K562 (cell line): ENCODE measurements around the gene OPA3. TPM values are rescaled to one million over a fixed set of nuclear protein-coding genes. Genes with fewer than 3 reads are reported as not detected.

Experiments
- BACH1 ChIP-seq: fragments of 200-800 bp; sonication (Bioruptor generic); IDR thresholded peaks from 2 replicates; pipeline ENCODE4 v1.6.1; 2016; ENCODE audit warnings: missing genetic modification characterization, missing compliant biosample characterization
- CHCHD3 ChIP-seq: fragments of 250-450 bp; sonication (Bioruptor Pico); IDR thresholded peaks from 2 replicates; pipeline ENCODE4 v2.1.2; 2022; ENCODE audit warnings: mild to moderate bottlenecking
- CHD1 ChIP-seq: fragments of 200-600 bp; sonication (generic); IDR thresholded peaks from one replicate; pipeline ENCODE4 v1.6.1; 2012; ENCODE audit warnings: mild to moderate bottlenecking, moderate library complexity, low read length, inconsistent platforms
- CXXC5 ChIP-seq: fragments of 250-450 bp; sonication (Bioruptor Pico); IDR thresholded peaks from 2 replicates; pipeline ENCODE4 v1.8.0; 2022; ENCODE audit warnings: inconsistent platforms, mild to moderate bottlenecking, moderate library complexity
- GMEB1 ChIP-seq: fragments of 250-450 bp; sonication (Bioruptor Pico); IDR thresholded peaks from 2 replicates; pipeline ENCODE4 v1.4.0; 2020; ENCODE audit warnings: mild to moderate bottlenecking
- GTF2B ChIP-seq: IDR thresholded peaks from 2 replicates; pipeline ENCODE4 v1.6.1; 2011; ENCODE audit not compliant: insufficient read length; ENCODE audit errors: extremely low read depth
- HDGF ChIP-seq: fragments of 450-650 bp; IDR thresholded peaks from 2 replicates; pipeline ENCODE4 v1.6.1; 2016
- POU5F1 ChIP-seq: fragments of 150-350 bp; IDR thresholded peaks from 2 replicates; pipeline ENCODE4 v1.6.1; 2014; ENCODE audit warnings: borderline replicate concordance, low read length, low read depth, mild to moderate bottlenecking; ENCODE audit not compliant: partially characterized antibody
- SIRT6 ChIP-seq: IDR thresholded peaks from one replicate; pipeline ENCODE4 v1.6.1; 2012; ENCODE audit warnings: low read depth, mild to moderate bottlenecking, control low read depth, inconsistent platforms, low read length, moderate library complexity
- SMAD1 ChIP-seq: fragments of 150-350 bp; IDR thresholded peaks from 2 replicates; pipeline ENCODE4 v1.6.1; 2014; ENCODE audit warnings: low read length, low read depth; ENCODE audit not compliant: partially characterized antibody
- SMAD3 ChIP-seq: fragments of 450-650 bp; formaldehyde crosslinking; conservative IDR thresholded peaks from 2 replicates; pipeline ENCODE4 v1.4.0; 2020; ENCODE audit warnings: mild to moderate bottlenecking
- SPI1 ChIP-seq: IDR thresholded peaks from 2 replicates; pipeline ENCODE4 v1.6.1; 2011; ENCODE audit warnings: low read depth, low read length, control low read depth, borderline replicate concordance
- THRAP3 ChIP-seq: fragments of 450-650 bp; IDR thresholded peaks from 2 replicates; pipeline ENCODE4 v1.6.1; 2016; ENCODE audit warnings: mild to moderate bottlenecking, inconsistent platforms, borderline replicate concordance
- ZBTB43 ChIP-seq: sonication (generic); formaldehyde crosslinking; IDR thresholded peaks from 2 replicates; pipeline ENCODE4 v1.8.0; 2023; ENCODE audit warnings: mild to moderate bottlenecking, missing genetic modification reagents
- ZNF311 ChIP-seq: fragments of 250-450 bp; sonication (Bioruptor Pico); IDR thresholded peaks from 2 replicates; pipeline ENCODE4 v1.4.0; 2020; ENCODE audit warnings: mild to moderate bottlenecking, moderate library complexity
- ZNF584 ChIP-seq: fragments of 200-800 bp; sonication (Bioruptor generic); IDR thresholded peaks from 2 replicates; pipeline ENCODE4 v1.6.1; 2016; ENCODE audit warnings: low read depth, mild to moderate bottlenecking, missing genetic modification characterization, missing compliant biosample characterization
- ZNF639 ChIP-seq, 2 experiments: fragments of 200-800 bp in 1 of 2; sonication (Bioruptor generic) in 1 of 2; sonication (generic) in 1 of 2; formaldehyde crosslinking in 1 of 2; IDR thresholded peaks in 1 of 2; conservative IDR thresholded peaks in 1 of 2; 2 replicates each; pipeline versions ENCODE4 v1.5.0 to v1.6.1; 2016 to 2020; ENCODE audit warnings: missing compliant biosample characterization in 1 of 2, missing genetic modification characterization in 1 of 2, missing genetic modification reagents in 1 of 2
- polyA plus RNA-seq, 8 experiments: library from polyadenylated mRNA; depleted of rRNA in 4 of 8; stranded (reverse) in 5 of 8; unstranded in 3 of 8; fragments of >200 nt; fragmentation: Nextera tagmentation in 2 of 8; fragmentation: Illumina TruSeq in 1 of 8; extraction: Ambion mirVana in 2 of 8; extraction: Trizol in 1 of 8; gene quantifications; 2 replicates each; pipeline versions ENCODE4 v1.2.1 to v1.2.3, GENCODE V29; 2011 to 2014; ENCODE audit warnings: inconsistent platforms in 1 of 8, missing spikeins in 1 of 8
- total RNA-seq, 7 experiments: library from RNA; depleted of rRNA in 6 of 7; stranded (reverse); fragments of >200 nt in 6 of 7; fragmentation: Illumina TruSeq in 2 of 7; extraction: Trizol in 2 of 7; gene quantifications; 2 replicates each; pipeline versions ENCODE4 v1.2.1 to v1.2.3, GENCODE V29; 2011 to 2021; ENCODE audit warnings: low replicate concordance in 1 of 7
- TF ChIP-seq, protein P1 (sequence below): fragments of 150-350 bp; IDR thresholded peaks from 2 replicates; pipeline ENCODE4 v1.6.1; 2014; ENCODE audit warnings: low read depth, mild to moderate bottlenecking, low read length, borderline replicate concordance

Gene OPA3
- total and polyA plus RNA-seq, 9 of the 15 experiments (the other 6 are each of a cell fraction or from before 2014, with no cell fraction given), result 1.4 to 18.8 (median 9.0) TPM

- no peak for TF ChIP-seq HDGF
- TF ChIP-seq GMEB1 (CRISPR knock-in tag), result no peak
- no peak for TF ChIP-seq SIRT6
- TF ChIP-seq ZBTB43 (CRISPR knock-in tag), result no peak
- TF ChIP-seq CHD1, result no peak
- peak; percentile 77; the same call in 1 of the 2 replicates for TF ChIP-seq BACH1
- TF ChIP-seq CHCHD3 (CRISPR knock-in tag), result no peak
- no peak for TF ChIP-seq THRAP3
- TF ChIP-seq ZNF639 (CRISPR knock-in tag; conservative IDR thresholded peaks at IDR 0.05 in 1 of 2, IDR thresholded peaks at IDR 0.05 in 1 of 2), result peak in 1 of 2 experiments; percentile 58; a peak in 1 of 4 replicates
- no peak for TF ChIP-seq ZNF311 (CRISPR knock-in tag)
- TF ChIP-seq GTF2B, result no peak
- TF ChIP-seq SMAD3 (CRISPR knock-in tag), result no peak
- TF ChIP-seq ZNF584 (CRISPR knock-in tag), result peak; percentile 82
- peak; percentile 50; the same call in 1 of the 2 replicates for TF ChIP-seq CXXC5 (CRISPR knock-in tag)
- TF ChIP-seq, protein P1, sequence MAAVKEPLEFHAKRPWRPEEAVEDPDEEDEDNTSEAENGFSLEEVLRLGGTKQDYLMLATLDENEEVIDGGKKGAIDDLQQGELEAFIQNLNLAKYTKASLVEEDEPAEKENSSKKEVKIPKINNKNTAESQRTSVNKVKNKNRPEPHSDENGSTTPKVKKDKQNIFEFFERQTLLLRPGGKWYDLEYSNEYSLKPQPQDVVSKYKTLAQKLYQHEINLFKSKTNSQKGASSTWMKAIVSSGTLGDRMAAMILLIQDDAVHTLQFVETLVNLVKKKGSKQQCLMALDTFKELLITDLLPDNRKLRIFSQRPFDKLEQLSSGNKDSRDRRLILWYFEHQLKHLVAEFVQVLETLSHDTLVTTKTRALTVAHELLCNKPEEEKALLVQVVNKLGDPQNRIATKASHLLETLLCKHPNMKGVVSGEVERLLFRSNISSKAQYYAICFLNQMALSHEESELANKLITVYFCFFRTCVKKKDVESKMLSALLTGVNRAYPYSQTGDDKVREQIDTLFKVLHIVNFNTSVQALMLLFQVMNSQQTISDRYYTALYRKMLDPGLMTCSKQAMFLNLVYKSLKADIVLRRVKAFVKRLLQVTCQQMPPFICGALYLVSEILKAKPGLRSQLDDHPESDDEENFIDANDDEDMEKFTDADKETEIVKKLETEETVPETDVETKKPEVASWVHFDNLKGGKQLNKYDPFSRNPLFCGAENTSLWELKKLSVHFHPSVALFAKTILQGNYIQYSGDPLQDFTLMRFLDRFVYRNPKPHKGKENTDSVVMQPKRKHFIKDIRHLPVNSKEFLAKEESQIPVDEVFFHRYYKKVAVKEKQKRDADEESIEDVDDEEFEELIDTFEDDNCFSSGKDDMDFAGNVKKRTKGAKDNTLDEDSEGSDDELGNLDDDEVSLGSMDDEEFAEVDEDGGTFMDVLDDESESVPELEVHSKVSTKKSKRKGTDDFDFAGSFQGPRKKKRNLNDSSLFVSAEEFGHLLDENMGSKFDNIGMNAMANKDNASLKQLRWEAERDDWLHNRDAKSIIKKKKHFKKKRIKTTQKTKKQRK, result 0 out of 2 replicates have a peak, but pooled peaks have one; percentile 7
- peak; percentile 19 for TF ChIP-seq POU5F1
- peak; percentile 35; the same call in 1 of the 2 replicates for TF ChIP-seq SPI1
- peak; percentile 27 for TF ChIP-seq SMAD1
Measured at GRCh38 chr19:45485305-45486077, 99.1 kb downstream of the OPA3 start (continued).
